Measurements from ENCODE around the gene TRPM1. TPM values are rescaled to one million over a fixed set of nuclear protein-coding genes. Genes with fewer than 3 reads are reported as not detected.

Gene TRPM1
- total and polyA plus RNA-seq, 2 donors (not counting 1 experiment from before 2014, with no cell fraction given) = not detected

DNA sequence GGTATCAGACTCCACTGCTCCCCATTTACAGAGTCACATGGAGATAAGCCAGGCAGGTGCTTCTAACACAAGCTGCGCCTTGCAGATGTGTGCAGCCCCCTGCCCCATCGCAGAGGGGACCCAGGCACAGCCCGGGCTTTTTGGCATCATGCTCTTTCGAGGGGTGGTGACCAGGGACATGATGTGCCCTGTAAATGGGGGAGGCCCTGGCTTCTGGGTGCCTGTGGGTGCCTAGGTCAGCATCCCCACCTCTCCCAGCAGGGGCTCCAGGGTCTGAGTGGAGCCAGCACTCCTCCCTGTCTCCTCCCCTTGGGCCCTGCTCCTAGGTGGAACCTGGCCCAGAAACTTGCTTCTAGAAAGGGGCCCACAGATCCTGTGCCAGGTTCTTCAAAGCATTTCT, 15.2 kb downstream of the TRPM1 start:
- H3K27ac ChIP-seq (ENCODE audit: insufficient read depth, low read length) = no peak overlapping the region

DNA sequence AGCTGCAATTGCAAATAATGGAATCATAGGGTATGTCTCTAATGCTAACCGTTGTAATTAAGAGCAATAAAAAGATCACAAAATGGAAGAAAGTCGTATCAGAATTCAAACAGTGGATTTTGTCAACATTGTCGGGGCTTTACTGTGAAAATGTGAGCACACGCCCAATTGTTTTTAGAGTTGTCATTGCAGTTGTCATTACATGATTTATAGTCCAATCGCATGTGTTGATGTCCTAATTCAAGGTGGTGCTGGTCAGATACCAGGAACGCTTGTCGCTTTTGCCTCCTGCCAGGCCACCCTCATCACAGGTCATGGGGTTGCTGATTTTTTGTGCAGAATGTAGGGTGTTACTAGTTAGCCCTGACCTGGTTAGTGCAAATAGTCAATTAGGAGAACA, 16.2 kb downstream of the TRPM1 start:
- Histone ChIP-seq H3K4me3 (replicated peaks in 1 of 4; ENCODE audit: control extremely low read depth in 1 of 4, insufficient read depth in 1 of 4, low read depth in 3 of 4, low read length in 4 of 4) (no peak overlapping the region), H3K27ac (ENCODE audit: insufficient read depth, low read length) (no peak overlapping the region), H2AFZ (ENCODE audit: low read length) (no peak overlapping the region), H3K4me2 (ENCODE audit: extremely low read depth, insufficient read depth, low read length) (no peak overlapping the region), H3K36me3 (ENCODE audit: control insufficient read depth, insufficient read depth, low read length) (no peaks in the 10 kb centered on the region), H3K9me3 (ENCODE audit: control insufficient read depth, insufficient read depth, low read depth, low read length) (no peaks in the 10 kb centered on the region), H4K20me1 (ENCODE audit: control insufficient read depth, extremely low read depth, insufficient read depth, low read length) (no peaks in the 10 kb centered on the region), H3K27me3 (ENCODE audit: control insufficient read depth, insufficient read depth, low read length) (peaks cover 5% of the 10 kb centered on the region), H3K79me2 (ENCODE audit: control insufficient read depth, insufficient read depth, low read length) (no peaks in the 10 kb centered on the region), H3K9ac (ENCODE audit: insufficient read depth, low read length) (no peak overlapping the region), H3K4me1 (ENCODE audit: control insufficient read depth, extremely low read depth, insufficient read depth, low read length) (no peaks in the 10 kb centered on the region)
- TF ChIP-seq EZH2 (IDR thresholded peaks at IDR 0.05; ENCODE audit: low read length, missing control alignments) = no peak
- TF ChIP-seq, protein P1, sequence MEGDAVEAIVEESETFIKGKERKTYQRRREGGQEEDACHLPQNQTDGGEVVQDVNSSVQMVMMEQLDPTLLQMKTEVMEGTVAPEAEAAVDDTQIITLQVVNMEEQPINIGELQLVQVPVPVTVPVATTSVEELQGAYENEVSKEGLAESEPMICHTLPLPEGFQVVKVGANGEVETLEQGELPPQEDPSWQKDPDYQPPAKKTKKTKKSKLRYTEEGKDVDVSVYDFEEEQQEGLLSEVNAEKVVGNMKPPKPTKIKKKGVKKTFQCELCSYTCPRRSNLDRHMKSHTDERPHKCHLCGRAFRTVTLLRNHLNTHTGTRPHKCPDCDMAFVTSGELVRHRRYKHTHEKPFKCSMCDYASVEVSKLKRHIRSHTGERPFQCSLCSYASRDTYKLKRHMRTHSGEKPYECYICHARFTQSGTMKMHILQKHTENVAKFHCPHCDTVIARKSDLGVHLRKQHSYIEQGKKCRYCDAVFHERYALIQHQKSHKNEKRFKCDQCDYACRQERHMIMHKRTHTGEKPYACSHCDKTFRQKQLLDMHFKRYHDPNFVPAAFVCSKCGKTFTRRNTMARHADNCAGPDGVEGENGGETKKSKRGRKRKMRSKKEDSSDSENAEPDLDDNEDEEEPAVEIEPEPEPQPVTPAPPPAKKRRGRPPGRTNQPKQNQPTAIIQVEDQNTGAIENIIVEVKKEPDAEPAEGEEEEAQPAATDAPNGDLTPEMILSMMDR (conservative IDR thresholded peaks at IDR 0.05 in 1 of 2, IDR thresholded peaks at IDR 0.05 in 1 of 2; ENCODE audit: low read depth in 1 of 2, low read length in 2 of 2) = no peak
- no peak for DNase-seq (ENCODE audit: low read depth in 2 of 2)

More for the DNA sequence above, 15.2 kb downstream of the TRPM1 start:
- TF ChIP-seq EZH2 (IDR thresholded peaks at IDR 0.05; ENCODE audit: low read length, missing control alignments) = no peak
- TF ChIP-seq, protein P1 (conservative IDR thresholded peaks at IDR 0.05 in 1 of 2, IDR thresholded peaks at IDR 0.05 in 1 of 2; ENCODE audit: low read depth in 1 of 2, low read length in 2 of 2) = no peak
- no peak overlapping the region for H3K9ac ChIP-seq (ENCODE audit: insufficient read depth, low read length)
- H3K36me3 ChIP-seq (ENCODE audit: control insufficient read depth, insufficient read depth, low read length) = no peaks in the 10 kb centered on the region
- no peak overlapping the region for H3K4me2 ChIP-seq (ENCODE audit: extremely low read depth, insufficient read depth, low read length)
- no peaks in the 10 kb centered on the region for H3K79me2 ChIP-seq (ENCODE audit: control insufficient read depth, insufficient read depth, low read length)
- H3K4me1 ChIP-seq (ENCODE audit: control insufficient read depth, extremely low read depth, insufficient read depth, low read length) = no peaks in the 10 kb centered on the region
- no peaks in the 10 kb centered on the region for H4K20me1 ChIP-seq (ENCODE audit: control insufficient read depth, extremely low read depth, insufficient read depth, low read length)
- DNase-seq (ENCODE audit: low read depth in 2 of 2) = no peak
- H3K4me3 ChIP-seq (replicated peaks in 1 of 4; ENCODE audit: control extremely low read depth in 1 of 4, insufficient read depth in 1 of 4, low read depth in 3 of 4, low read length in 4 of 4) = no peak overlapping the region
- no peak overlapping the region for H2AFZ ChIP-seq (ENCODE audit: low read length)
- peaks cover 5% of the 10 kb centered on the region for H3K27me3 ChIP-seq (ENCODE audit: control insufficient read depth, insufficient read depth, low read length)
- no peaks in the 10 kb centered on the region for H3K9me3 ChIP-seq (ENCODE audit: control insufficient read depth, insufficient read depth, low read depth, low read length)

DNA sequence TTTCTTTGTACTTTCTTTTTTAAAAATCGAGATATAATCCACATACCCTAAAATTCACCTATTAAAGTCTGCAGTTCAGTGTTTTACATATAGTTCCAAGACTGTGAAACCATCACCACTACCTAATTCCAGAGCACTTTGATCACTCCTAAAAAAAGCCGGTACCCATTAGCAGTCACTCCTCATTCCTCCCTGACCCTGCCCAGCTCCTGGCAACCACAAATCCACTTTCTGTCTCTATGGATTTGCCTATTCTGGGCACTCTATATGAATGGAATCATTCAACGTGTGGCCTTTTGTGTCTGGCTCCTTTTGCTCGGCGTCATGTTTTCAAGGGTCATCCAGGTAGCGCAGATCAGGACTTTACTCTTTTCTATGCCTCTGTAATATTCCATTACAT, 17.3 kb downstream of the TRPM1 start:
- no peak for DNase-seq (ENCODE audit: low read depth in 2 of 2)
- Histone ChIP-seq H3K9me3 (ENCODE audit: control insufficient read depth, insufficient read depth, low read depth, low read length) (no peaks in the 10 kb centered on the region), H3K4me3 (replicated peaks in 1 of 4; ENCODE audit: control extremely low read depth in 1 of 4, insufficient read depth in 1 of 4, low read depth in 3 of 4, low read length in 4 of 4) (no peak overlapping the region), H2AFZ (ENCODE audit: low read length) (no peak overlapping the region), H3K27me3 (ENCODE audit: control insufficient read depth, insufficient read depth, low read length) (peaks cover 5% of the 10 kb centered on the region), H4K20me1 (ENCODE audit: control insufficient read depth, extremely low read depth, insufficient read depth, low read length) (no peaks in the 10 kb centered on the region), H3K4me2 (ENCODE audit: extremely low read depth, insufficient read depth, low read length) (no peak overlapping the region), H3K27ac (ENCODE audit: insufficient read depth, low read length) (no peak overlapping the region), H3K36me3 (ENCODE audit: control insufficient read depth, insufficient read depth, low read length) (no peaks in the 10 kb centered on the region), H3K4me1 (ENCODE audit: control insufficient read depth, extremely low read depth, insufficient read depth, low read length) (no peaks in the 10 kb centered on the region), H3K9ac (ENCODE audit: insufficient read depth, low read length) (no peak overlapping the region), H3K79me2 (ENCODE audit: control insufficient read depth, insufficient read depth, low read length) (no peaks in the 10 kb centered on the region)
- TF ChIP-seq EZH2 (IDR thresholded peaks at IDR 0.05; ENCODE audit: low read length, missing control alignments) = no peak
- TF ChIP-seq, protein P1 (conservative IDR thresholded peaks at IDR 0.05 in 1 of 2, IDR thresholded peaks at IDR 0.05 in 1 of 2; ENCODE audit: low read depth in 1 of 2, low read length in 2 of 2) = no peak

Measured in fibroblast of lung (primary cell).